ENCODE measurements around the gene ZFP36.

DNA sequence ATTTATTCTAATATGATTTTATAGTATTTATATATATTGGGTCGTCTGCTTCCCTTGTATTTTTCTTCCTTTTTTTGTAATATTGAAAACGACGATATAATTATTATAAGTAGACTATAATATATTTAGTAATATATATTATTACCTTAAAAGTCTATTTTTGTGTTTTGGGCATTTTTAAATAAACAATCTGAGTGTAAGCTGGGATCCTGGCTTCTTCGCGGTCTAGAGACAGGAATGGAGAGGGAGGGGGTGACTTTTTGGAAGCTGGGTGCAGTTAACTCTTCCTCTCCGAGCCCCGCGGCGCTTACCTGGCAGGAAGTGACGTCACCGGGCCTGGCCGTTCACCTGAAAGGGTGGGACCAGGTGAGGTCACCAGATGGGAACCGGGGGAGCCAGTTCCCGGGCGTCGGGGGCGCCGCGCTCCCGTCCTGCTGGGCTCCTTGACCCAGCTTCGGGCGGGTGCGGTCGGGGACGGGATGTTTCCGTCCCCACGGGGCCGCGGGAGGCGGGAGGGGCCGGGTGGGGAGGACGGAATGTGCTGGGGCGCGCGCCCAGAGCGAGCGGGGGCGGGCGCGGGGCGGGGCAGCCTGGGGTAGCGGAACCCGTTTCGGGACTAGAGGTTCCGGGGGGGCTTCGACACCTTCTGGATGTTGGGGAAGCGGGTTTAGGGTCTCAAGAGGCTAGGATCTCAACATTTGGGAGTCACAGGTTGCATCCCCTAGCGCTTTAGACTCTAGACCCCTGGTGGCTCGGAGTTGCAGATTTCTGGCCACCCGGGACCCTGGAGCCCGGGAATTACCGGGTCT lies 2.8 kb downstream of the ZFP36 start:
- TF ChIP-seq EP300 (IDR thresholded peaks at IDR 0.05; ENCODE audit: borderline replicate concordance): peak; percentile 56; the same call in 1 of the 2 replicates
- TF ChIP-seq CEBPB (IDR thresholded peaks at IDR 0.05): no peak
- no peak for TF ChIP-seq YY1 (IDR thresholded peaks at IDR 0.05; ENCODE audit: low read depth)
- no peak for TF ChIP-seq RAD21 (IDR thresholded peaks at IDR 0.05; ENCODE audit: low read depth)

Data from Ishikawa (cell line).